ENCODE results near the gene IFRD2. TPM values are rescaled to one million over a fixed set of nuclear protein-coding genes. Genes with fewer than 3 reads are reported as not detected.
A peak's percentile ranks its signal among the peaks of the same experiment; 100 is the strongest.

IFRD2 gene
- total and polyA plus RNA-seq, 2 of the 13 experiments (the other 11 are each of a cell fraction or from before 2014, with no cell fraction given) = 32.8 to 96.1 TPM

DNA sequence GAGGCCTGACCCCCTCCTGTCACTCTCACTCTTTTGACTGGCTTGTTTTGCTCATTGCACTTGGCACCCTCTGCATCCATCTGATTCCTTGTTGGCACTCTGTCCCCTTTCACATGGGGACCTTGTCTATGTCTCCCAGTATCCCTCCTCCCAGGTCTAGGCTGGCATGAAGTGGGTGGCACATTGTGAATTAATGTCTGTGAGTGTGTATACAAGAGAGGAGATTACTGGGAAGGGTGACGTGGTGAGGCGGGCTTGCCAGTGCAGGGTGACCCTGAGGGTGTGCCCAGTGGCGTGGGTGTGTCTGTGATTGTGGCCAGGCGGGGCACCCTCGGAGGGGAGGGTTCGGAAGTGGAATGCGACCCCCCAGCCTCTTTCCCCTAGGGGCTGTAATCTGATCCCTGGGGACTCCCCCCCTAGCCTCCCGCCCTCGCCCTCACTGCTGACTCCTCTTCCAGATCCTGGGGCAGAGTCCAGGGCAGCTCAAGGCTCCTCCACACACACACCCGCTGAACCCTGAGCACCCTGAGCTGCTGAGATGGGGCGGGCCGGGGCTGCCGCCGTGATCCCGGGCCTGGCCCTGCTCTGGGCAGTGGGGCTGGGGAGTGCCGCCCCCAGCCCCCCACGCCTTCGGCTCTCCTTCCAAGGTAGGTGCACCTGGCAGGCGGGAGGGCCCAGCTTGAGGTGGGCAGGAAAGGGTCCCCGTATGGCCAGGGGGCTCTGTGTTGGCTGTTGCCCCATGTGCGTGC lies 23.4 kb downstream of the IFRD2 start, which contains the start of gene SEMA3B (continued):
- peak; percentile 67; the same call in 1 of the 2 replicates for TF ChIP-seq ZNF772 (CRISPR knock-in tag; IDR thresholded peaks at IDR 0.05)
- TF ChIP-seq, protein P1, sequence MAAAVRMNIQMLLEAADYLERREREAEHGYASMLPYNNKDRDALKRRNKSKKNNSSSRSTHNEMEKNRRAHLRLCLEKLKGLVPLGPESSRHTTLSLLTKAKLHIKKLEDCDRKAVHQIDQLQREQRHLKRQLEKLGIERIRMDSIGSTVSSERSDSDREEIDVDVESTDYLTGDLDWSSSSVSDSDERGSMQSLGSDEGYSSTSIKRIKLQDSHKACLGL (CRISPR knock-in tag; IDR thresholded peaks at IDR 0.05) = peak; percentile 53
- peak; percentile 72 for TF ChIP-seq MED8 (CRISPR knock-in tag; IDR thresholded peaks at IDR 0.05; ENCODE audit: insufficient replicate concordance)
- peak; percentile 52; the same call in 1 of the 2 replicates for TF ChIP-seq MXD3 (CRISPR knock-in tag; IDR thresholded peaks at IDR 0.05)
- TF ChIP-seq ZNF335 (CRISPR knock-in tag; IDR thresholded peaks at IDR 0.05) = no peak
- peak; percentile 44 for TF ChIP-seq NCOA2 (CRISPR knock-in tag; IDR thresholded peaks at IDR 0.05)
- TF ChIP-seq, protein P2, sequence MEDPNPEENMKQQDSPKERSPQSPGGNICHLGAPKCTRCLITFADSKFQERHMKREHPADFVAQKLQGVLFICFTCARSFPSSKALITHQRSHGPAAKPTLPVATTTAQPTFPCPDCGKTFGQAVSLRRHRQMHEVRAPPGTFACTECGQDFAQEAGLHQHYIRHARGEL (CRISPR knock-in tag; IDR thresholded peaks at IDR 0.05) = 0 out of 2 replicates have a peak, but pooled peaks have one; percentile 54
- TF ChIP-seq ZNF263 (CRISPR knock-in tag; IDR thresholded peaks at IDR 0.05) = peak; percentile 87
- 0 out of 2 replicates have a peak, but pooled peaks have one; percentile 37 for TF ChIP-seq ZNF205 (CRISPR knock-in tag; IDR thresholded peaks at IDR 0.05)
- TF ChIP-seq ZNF577 (CRISPR knock-in tag; IDR thresholded peaks at IDR 0.05; ENCODE audit: borderline replicate concordance, low read depth) = no peak
- TF ChIP-seq, protein P3, sequence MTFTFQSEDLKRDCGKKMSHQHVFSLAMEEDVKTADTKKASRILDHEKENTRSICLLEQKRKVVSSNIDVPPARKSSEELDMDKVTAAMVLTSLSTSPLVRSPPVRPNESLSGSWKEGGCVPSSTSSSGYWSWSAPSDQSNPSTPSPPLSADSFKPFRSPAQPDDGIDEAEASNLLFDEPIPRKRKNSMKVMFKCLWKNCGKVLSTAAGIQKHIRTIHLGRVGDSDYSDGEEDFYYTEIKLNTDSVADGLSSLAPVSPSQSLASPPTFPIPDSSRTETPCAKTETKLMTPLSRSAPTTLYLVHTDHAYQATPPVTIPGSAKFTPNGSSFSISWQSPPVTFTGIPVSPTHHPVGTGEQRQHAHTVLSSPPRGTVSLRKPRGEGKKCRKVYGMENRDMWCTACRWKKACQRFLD (CRISPR knock-in tag; IDR thresholded peaks at IDR 0.05; ENCODE audit: borderline replicate concordance) = 0 out of 2 replicates have a peak, but pooled peaks have one; percentile 12
- TF ChIP-seq EP300 (IDR thresholded peaks at IDR 0.05; ENCODE audit: low read depth in 2 of 2, low read length in 2 of 2) = peak in 1 of 2 experiments; percentile 52; a peak in 1 of 4 replicates
- TF ChIP-seq EP300 (CRISPR knock-in tag; IDR thresholded peaks at IDR 0.05; ENCODE audit: borderline replicate concordance) = peak; percentile 35; the same call in 1 of the 2 replicates
- peak; percentile 41; the same call in 1 of the 2 replicates for TF ChIP-seq NR2F6 (IDR thresholded peaks at IDR 0.05)
- peak; percentile 58; the same call in 1 of the 2 replicates for TF ChIP-seq NR2F6 (CRISPR knock-in tag; IDR thresholded peaks at IDR 0.05)
- TF ChIP-seq SP5 (CRISPR knock-in tag; IDR thresholded peaks at IDR 0.05; ENCODE audit: borderline replicate concordance, low read depth) = peak; percentile 32; the same call in 1 of the 2 replicates
- 0 out of 2 replicates have a peak, but pooled peaks have one; percentile 10 for TF ChIP-seq HOMEZ (CRISPR knock-in tag; IDR thresholded peaks at IDR 0.05; ENCODE audit: low read depth)
- TF ChIP-seq RAD21 (CRISPR knock-in tag; IDR thresholded peaks at IDR 0.05) = 0 out of 2 replicates have a peak, but pooled peaks have one; percentile 12
- TF ChIP-seq RFXANK (CRISPR knock-in tag; IDR thresholded peaks at IDR 0.05) = no peak
- peak; percentile 65 for TF ChIP-seq ZNF687 (CRISPR knock-in tag; IDR thresholded peaks at IDR 0.05)
- TF ChIP-seq TEAD3 (CRISPR knock-in tag; optimal IDR thresholded peaks at IDR 0.05; ENCODE audit: borderline replicate concordance) = peak; percentile 85
- peak; percentile 18; the same call in 1 of the 2 replicates for TF ChIP-seq KAT8 (CRISPR knock-in tag; IDR thresholded peaks at IDR 0.05)

All from HepG2 (cell line).